Smooth muscle cell (in vitro differentiated cells): ENCODE measurements around the gene KLHL42. TPM values are rescaled to one million over a fixed set of nuclear protein-coding genes. Genes with fewer than 3 reads are reported as not detected.

Experiments used
- DNase-seq: peaks from one replicate; lab custom pipeline; 2025; ENCODE audit not compliant: unreplicated experiment; lab: John Stamatoyannopoulos, UW
- H2AFZ ChIP-seq: fragments of 200-600 bp; sonication (generic); 2 replicates; pipeline ENCODE4 v1.6.0; 2016; ENCODE audit warnings: antibody characterized with exemption, low read depth, mild to moderate bottlenecking
- H3F3A ChIP-seq: fragments of 200-600 bp; sonication (generic); 2 replicates; pipeline ENCODE4 v1.6.0; 2017; ENCODE audit warnings: antibody characterized with exemption, low read depth
- H3K27ac ChIP-seq: fragments of 200-600 bp; sonication (generic); 2 replicates; pipeline ENCODE4 v1.5.1; 2016; ENCODE audit warnings: low read depth, mild to moderate bottlenecking
- H3K27me3 ChIP-seq: fragments of 200-600 bp; sonication (generic); 2 replicates; pipeline ENCODE4 v1.6.1; 2016; ENCODE audit warnings: low read depth, mild to moderate bottlenecking
- H3K36me3 ChIP-seq: fragments of 200-600 bp; sonication (generic); 2 replicates; pipeline ENCODE4 v1.5.1; 2016; ENCODE audit warnings: low read depth
- H3K4me1 ChIP-seq: fragments of 200-600 bp; sonication (generic); 2 replicates; pipeline ENCODE4 v1.5.1; 2016; ENCODE audit warnings: low read depth
- H3K4me2 ChIP-seq: fragments of 200-600 bp; sonication (generic); 2 replicates; pipeline ENCODE4 v1.6.0; 2016; ENCODE audit warnings: mild to moderate bottlenecking
- H3K4me3 ChIP-seq: fragments of 200-600 bp; sonication (generic); 2 replicates; pipeline ENCODE4 v1.5.1; 2016; ENCODE audit warnings: mild to moderate bottlenecking
- H3K79me2 ChIP-seq: fragments of 200-600 bp; sonication (generic); 2 replicates; pipeline ENCODE4 v1.6.0; 2016; ENCODE audit warnings: low read depth, mild to moderate bottlenecking
- H3K9ac ChIP-seq: fragments of 200-600 bp; sonication (generic); 2 replicates; pipeline ENCODE4 v1.6.0; 2016; ENCODE audit warnings: low read depth
- H3K9me3 ChIP-seq: fragments of 200-600 bp; sonication (generic); replicated peaks from 2 replicates; pipeline ENCODE4 v1.5.1; 2016; ENCODE audit warnings: low read depth
- H4K20me1 ChIP-seq: fragments of 200-600 bp; sonication (generic); 2 replicates; pipeline ENCODE4 v1.6.0; 2016; ENCODE audit warnings: low read depth
- CTCF ChIP-seq: fragments of 200-600 bp; sonication (generic); IDR thresholded peaks from 2 replicates; pipeline ENCODE4 v1.5.1; 2017; ENCODE audit warnings: borderline replicate concordance, mild to moderate bottlenecking, antibody characterized with exemption; ENCODE audit not compliant: insufficient read depth, poor library complexity, severe bottlenecking
- WGBS: methylation state at CpG from one replicate; pipeline ENCODE4 v1.1.7; 2016; ENCODE audit warnings: low lambda C conversion rate; 5-methylcytosine and 5-hydroxymethylcytosine counted together
- polyA plus RNA-seq: library from polyadenylated mRNA; unstranded; fragments of >200 nt; fragmentation: Nextera tagmentation; extraction: Ambion mirVana; gene quantifications from 2 replicates; pipeline ENCODE4 v1.2.1, GENCODE V29; 2016
- total RNA-seq: library from RNA; depleted of rRNA; stranded (reverse); fragments of >200 nt; gene quantifications from 2 replicates; pipeline ENCODE4 v1.2.3, GENCODE V29; 2014

The KLHL42 gene
- total RNA-seq = 35.4 and 38.0 TPM in 2 replicates
- polyA plus RNA-seq = 25.6 and 39.7 TPM in 2 replicates

GRCh38 chr12:27779920-27780611 is at the start of gene KLHL42, which contains the start of gene MANSC4:
Gene KLHL42 (plus strand): TSS chr12:27780233. CDS start chr12:27780331, 98 bp downstream.
Gene MANSC4 (minus strand): TSS chr12:27780236. CDS start chr12:27771276, 8,960 bp downstream.
- no peaks in the 10 kb centered on the region for H3K36me3 ChIP-seq
- WGBS = 1% methylated on average over 73 of the region's 92 CpGs
- peaks cover 30% of the 10 kb centered on the region for H3K4me1 ChIP-seq
- H3K9ac ChIP-seq = peak within 1 kb of the TSS; percentile 55
- no peak for TF ChIP-seq CTCF
- peak within 1 kb of the TSS; percentile 100 for H3K4me2 ChIP-seq
- peaks cover 57% of the 10 kb centered on the region for H3K79me2 ChIP-seq
- no peaks in the 10 kb centered on the region for H3K9me3 ChIP-seq
- H3K27me3 ChIP-seq = no peaks in the 10 kb centered on the region
- H3K4me3 ChIP-seq = peak within 1 kb of the TSS; percentile 78
- H4K20me1 ChIP-seq = no peaks in the 10 kb centered on the region
- peaks cover 29% of the 10 kb centered on the region for H3F3A ChIP-seq
- H3K27ac ChIP-seq = peak within 1 kb of the TSS; percentile 81
- peak within 1 kb of the TSS; percentile 87 for H2AFZ ChIP-seq
- peak; percentile 45 for DNase-seq

GRCh38 chr12:27732281-27732680 is 47.8 kb upstream of the KLHL42 start:
- H3K79me2 ChIP-seq = peaks cover 32% of the 10 kb centered on the region
- H3K9me3 ChIP-seq = no peaks in the 10 kb centered on the region
- no peak overlapping the region for H2AFZ ChIP-seq
- no peak overlapping the region for H3K9ac ChIP-seq
- H4K20me1 ChIP-seq = peaks cover 3% of the 10 kb centered on the region
- TF ChIP-seq CTCF = peak; percentile 9
- WGBS = 86% methylated on average over 2 of the region's 2 CpGs
- no peaks in the 10 kb centered on the region for H3K4me1 ChIP-seq
- no peak for DNase-seq
- no peak overlapping the region for H3K4me3 ChIP-seq
- no peaks in the 10 kb centered on the region for H3F3A ChIP-seq
- H3K27me3 ChIP-seq = no peaks in the 10 kb centered on the region
- H3K4me2 ChIP-seq = no peak overlapping the region
- H3K36me3 ChIP-seq = peaks cover 8% of the 10 kb centered on the region
- no peak overlapping the region for H3K27ac ChIP-seq

- no peak overlapping the region for H3K4me3 ChIP-seq
Measured at GRCh38 chr12:27733052-27733656, 46.9 kb upstream of the KLHL42 start.

More at GRCh38 chr12:27733052-27733656, 46.9 kb upstream of the KLHL42 start:
- H3K79me2 ChIP-seq = peaks cover 30% of the 10 kb centered on the region
- H3K4me2 ChIP-seq = no peak overlapping the region
- peak; percentile 93 for TF ChIP-seq CTCF
- H3K27ac ChIP-seq = no peak overlapping the region
- H3K9ac ChIP-seq = no peak overlapping the region
- no peaks in the 10 kb centered on the region for H3K27me3 ChIP-seq
- H3K9me3 ChIP-seq = no peaks in the 10 kb centered on the region
- H4K20me1 ChIP-seq = peaks cover 3% of the 10 kb centered on the region
- no peaks in the 10 kb centered on the region for H3F3A ChIP-seq
- 59% methylated on average over 3 of the region's 3 CpGs for WGBS
- no peak for DNase-seq
- H2AFZ ChIP-seq = no peak overlapping the region
- H3K4me1 ChIP-seq = no peaks in the 10 kb centered on the region
- peaks cover 12% of the 10 kb centered on the region for H3K36me3 ChIP-seq
